Kidney (tissue), 14 donors: ENCODE data around the gene PGRMC2. TPM values are rescaled to one million over a fixed set of nuclear protein-coding genes. Genes with fewer than 3 reads are reported as not detected.
A peak's percentile ranks its signal among the peaks of the same experiment; 100 is the strongest.
"Not testable (repeated sequence)": the region's sequence is repeated elsewhere in the genome, so short reads cannot be mapped to it uniquely, and the experiment has no call there.

ENCODE experiments used
- DNase-seq, 5 donors: peaks; one replicate each; pipeline ENCODE4 v3.0.0-alpha.2; 2013 to 2020
- FAIRE-seq: peaks from 2 replicates; lab custom pipeline; 2012; peaks lifted over from hg19 to GRCh38; lab: Jason Lieb, UNC
- H3K27ac ChIP-seq, 2 donors: one replicate each; pipeline ENCODE4 v1.7.0; 2013; ENCODE audit warnings: low read depth in 2 of 2, low read length in 2 of 2, inconsistent platforms in 1 of 2
- H3K27me3 ChIP-seq: one replicate; pipeline ENCODE4 v1.7.1; 2013; ENCODE audit warnings: low read length, inconsistent platforms; ENCODE audit not compliant: control insufficient read depth, insufficient read depth
- H3K36me3 ChIP-seq, 3 donors: one replicate each; pipeline versions ENCODE4 v1.7.0 to v1.7.1; 2013; ENCODE audit warnings: low read length in 3 of 3, control low read depth in 1 of 3, inconsistent platforms in 1 of 3; ENCODE audit not compliant: insufficient read depth in 3 of 3, control insufficient read depth in 2 of 3
- H3K4me1 ChIP-seq, 3 donors: one replicate each; pipeline versions ENCODE4 v1.7.0 to v1.7.1; 2013; ENCODE audit warnings: low read length in 3 of 3, inconsistent platforms in 1 of 3, low read depth in 1 of 3; ENCODE audit not compliant: control insufficient read depth in 2 of 3, insufficient read depth in 2 of 3
- H3K4me3 ChIP-seq, 3 donors: one replicate each; pipeline versions ENCODE4 v1.7.0 to v1.8.1; 2013; ENCODE audit warnings: low read length in 3 of 3, control low read depth in 1 of 3, inconsistent platforms in 1 of 3
- H3K9ac ChIP-seq, 3 donors: one replicate each; pipeline versions ENCODE4 v1.7.0 to v1.7.1; 2013; ENCODE audit warnings: low read length in 3 of 3, control low read depth in 1 of 3, inconsistent platforms in 1 of 3
- H3K9me3 ChIP-seq, 3 donors: one replicate each; pipeline versions ENCODE4 v1.7.0 to v1.7.1; 2013; ENCODE audit warnings: low read length in 3 of 3, control low read depth in 1 of 3, inconsistent platforms in 1 of 3; ENCODE audit not compliant: control insufficient read depth in 2 of 3, insufficient read depth in 1 of 3
- intact Hi-C: fragments of 100-400 bp; cut with DNase I; formaldehyde crosslinking; loops from one replicate; pipeline ENCODE4 v1.11.1; 2022
- polyA plus RNA-seq: library from polyadenylated mRNA; stranded (reverse); fragments of 350-450 nt; fragmentation: Illumina TruSeq; extraction: RNeasy Lipid Tissue Mini Kit (QIAGEN cat#74804); gene quantifications from one replicate; pipeline ENCODE4 v1.2.3, GENCODE V29; 2014; ENCODE audit warnings: low read depth, low replicate concordance; ENCODE audit not compliant: insufficient read depth
- total RNA-seq: library from RNA; stranded (reverse); fragmentation: NEBNext Ultra II Directional; extraction: Animal tissue kit (Norgen Biotek cat#: 25700); gene quantifications from one replicate; pipeline ENCODE4 v1.2.1, GENCODE V29; 2021
- TF ChIP-seq, protein P1 (sequence below): IDR thresholded peaks from 3 replicates; pipeline ENCODE4 v1.5.1; 2012; ENCODE audit warnings: mild to moderate bottlenecking, moderate library complexity, borderline replicate concordance; ENCODE audit not compliant: insufficient read depth; ENCODE audit errors: extremely low read depth
- donor health status: control.
- donor health status: control.
- donor health status: control.
- donor health status: control.
- donor health status: control.
- donor health status: DM: yes; HTN: yes; CAD: no.
- donor health status: Normal renal cell carcinoma (clear cell type).

The PGRMC2 gene
- total and polyA plus RNA-seq, 2 donors from 2014 or later, result 65.7 to 70.0 TPM

DNA sequence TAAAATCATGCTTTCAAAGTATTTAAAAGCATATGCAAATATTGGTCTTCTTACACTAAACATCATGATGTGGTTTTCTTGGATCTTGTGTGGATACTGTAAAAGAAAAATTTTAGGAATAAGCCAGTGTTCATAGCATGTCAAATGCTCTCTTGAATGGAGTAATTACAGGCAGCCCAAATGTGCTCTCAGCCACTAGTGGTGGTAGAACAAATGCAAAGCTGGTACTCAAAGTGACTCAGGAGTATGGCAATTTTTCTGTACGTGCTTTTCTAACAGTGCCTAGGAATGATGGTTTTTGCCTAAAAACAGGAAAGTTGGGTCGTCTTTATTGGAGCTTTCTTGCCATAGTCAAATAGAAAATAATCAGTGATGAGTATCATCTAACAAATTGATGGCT, 19.9 kb downstream of the PGRMC2 start:
- Histone ChIP-seq H3K4me1 (no peaks in the 10 kb centered on the region), H3K27me3 (no peaks in the 10 kb centered on the region), H3K27ac (no peak overlapping the region)

DNA sequence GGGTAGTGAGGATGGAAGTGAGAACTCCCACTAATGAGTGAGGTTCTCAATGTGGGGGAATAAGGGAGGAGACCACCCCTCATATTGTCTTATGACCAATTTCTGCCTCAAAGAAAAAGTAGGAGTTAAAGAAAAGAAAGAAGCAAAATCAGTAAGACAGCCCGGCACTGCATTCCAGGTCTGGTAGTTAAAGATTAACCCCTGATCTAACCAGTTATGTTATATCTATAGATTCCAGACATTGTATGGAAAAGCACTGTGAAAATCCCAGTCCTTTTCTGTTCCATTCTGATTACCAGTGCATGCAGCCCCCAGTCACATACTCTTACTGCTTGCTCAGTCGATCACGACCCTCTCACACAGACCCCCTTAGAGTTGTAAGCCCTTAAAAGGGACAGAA, 20.4 kb downstream of the PGRMC2 start:
- H3K9ac ChIP-seq, H3K4me3 ChIP-seq, FAIRE-seq, H3K27me3 ChIP-seq, intact Hi-C loops, H3K27ac ChIP-seq, H3K9me3 ChIP-seq, H3K4me1 ChIP-seq: not testable (repeated sequence)
- DNase-seq, result peak in 2 of 5 donors; percentile 33 to 57
- peaks cover 0 to 13% (median 3%) of the 10 kb centered on the region in 3 donors for H3K36me3 ChIP-seq

More for the DNA sequence above, 19.9 kb downstream of the PGRMC2 start:
- Histone ChIP-seq H3K4me3 (no peak overlapping the region), H3K9me3 (peaks cover 0 to 7% (median 0%) of the 10 kb centered on the region in 3 donors), H3K36me3 (peaks cover 0 to 13% (median 3%) of the 10 kb centered on the region in 3 donors), H3K9ac (no peak overlapping the region)
- DNase-seq, result no peak
- intact Hi-C loops, result no loop called here
- TF ChIP-seq, protein P1, sequence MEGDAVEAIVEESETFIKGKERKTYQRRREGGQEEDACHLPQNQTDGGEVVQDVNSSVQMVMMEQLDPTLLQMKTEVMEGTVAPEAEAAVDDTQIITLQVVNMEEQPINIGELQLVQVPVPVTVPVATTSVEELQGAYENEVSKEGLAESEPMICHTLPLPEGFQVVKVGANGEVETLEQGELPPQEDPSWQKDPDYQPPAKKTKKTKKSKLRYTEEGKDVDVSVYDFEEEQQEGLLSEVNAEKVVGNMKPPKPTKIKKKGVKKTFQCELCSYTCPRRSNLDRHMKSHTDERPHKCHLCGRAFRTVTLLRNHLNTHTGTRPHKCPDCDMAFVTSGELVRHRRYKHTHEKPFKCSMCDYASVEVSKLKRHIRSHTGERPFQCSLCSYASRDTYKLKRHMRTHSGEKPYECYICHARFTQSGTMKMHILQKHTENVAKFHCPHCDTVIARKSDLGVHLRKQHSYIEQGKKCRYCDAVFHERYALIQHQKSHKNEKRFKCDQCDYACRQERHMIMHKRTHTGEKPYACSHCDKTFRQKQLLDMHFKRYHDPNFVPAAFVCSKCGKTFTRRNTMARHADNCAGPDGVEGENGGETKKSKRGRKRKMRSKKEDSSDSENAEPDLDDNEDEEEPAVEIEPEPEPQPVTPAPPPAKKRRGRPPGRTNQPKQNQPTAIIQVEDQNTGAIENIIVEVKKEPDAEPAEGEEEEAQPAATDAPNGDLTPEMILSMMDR, result no peak
- no peak for FAIRE-seq

DNA sequence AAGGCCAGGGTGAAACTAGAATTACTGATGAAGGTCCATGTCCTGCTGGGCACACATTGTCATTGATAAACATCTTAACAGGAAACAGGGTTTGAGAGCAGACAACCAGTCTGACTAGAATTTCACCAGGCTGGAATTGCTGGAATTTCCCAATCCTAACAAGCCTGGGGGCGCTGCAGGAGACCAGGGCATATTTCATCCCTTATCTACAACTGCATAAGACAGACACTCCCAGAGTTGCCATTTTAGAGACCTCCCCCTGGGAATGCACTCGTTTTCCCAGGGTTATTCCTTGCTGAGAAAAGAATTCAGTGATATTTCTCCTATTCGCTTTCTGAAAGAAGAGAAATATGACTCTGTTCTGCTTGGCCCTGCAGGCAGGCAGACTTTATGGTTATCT, 22.1 kb downstream of the PGRMC2 start:
- H3K27ac ChIP-seq, DNase-seq, H3K36me3 ChIP-seq, H3K4me1 ChIP-seq, FAIRE-seq, H3K9ac ChIP-seq, H3K27me3 ChIP-seq, H3K4me3 ChIP-seq, H3K9me3 ChIP-seq, intact Hi-C loops: not testable (repeated sequence)

DNA sequence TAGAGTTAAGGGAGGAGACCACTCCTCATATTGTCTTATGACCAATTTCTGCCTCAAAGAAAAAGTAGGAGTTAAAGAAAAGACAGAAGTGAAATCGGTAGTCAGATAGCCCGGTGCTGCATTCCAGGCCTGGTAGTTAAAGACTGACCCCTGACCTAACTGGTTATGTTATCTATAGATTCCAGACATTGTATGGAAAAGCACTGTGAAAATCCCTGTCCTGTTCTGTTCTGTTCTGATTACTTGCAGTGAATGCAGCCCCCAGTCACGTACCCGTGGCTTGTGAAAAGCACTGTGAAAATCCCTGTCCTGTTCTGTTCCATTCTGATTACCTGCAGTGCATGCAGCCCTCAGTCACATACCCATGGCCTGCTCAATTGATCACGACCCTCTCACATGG, 27.7 kb downstream of the PGRMC2 start:
- H3K4me1 ChIP-seq, H3K27ac ChIP-seq, intact Hi-C loops, H3K36me3 ChIP-seq, DNase-seq, H3K9ac ChIP-seq, FAIRE-seq, H3K27me3 ChIP-seq, H3K9me3 ChIP-seq, H3K4me3 ChIP-seq: not testable (repeated sequence)

DNA sequence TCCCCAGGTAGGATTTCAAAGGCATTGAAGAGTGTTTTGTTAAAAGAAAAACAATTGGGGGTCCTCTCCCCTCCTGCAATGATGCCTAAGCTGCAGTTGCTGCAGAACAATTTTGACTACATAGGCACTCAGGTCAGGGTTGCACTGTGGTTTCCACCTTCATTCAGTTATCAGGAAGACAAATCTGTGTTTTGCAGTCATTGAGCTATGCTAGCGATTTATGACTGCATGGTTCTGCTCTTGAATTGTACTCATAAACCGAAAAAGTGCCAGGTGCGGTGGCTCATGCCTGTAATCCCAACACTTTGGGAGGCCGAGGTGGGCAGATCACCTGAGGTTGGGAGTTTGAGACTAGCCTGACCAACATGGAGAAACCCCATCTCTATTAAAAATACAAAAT, 29.4 kb downstream of the PGRMC2 start:
- FAIRE-seq, H3K36me3 ChIP-seq, DNase-seq, intact Hi-C loops, H3K9ac ChIP-seq, H3K4me3 ChIP-seq, H3K27me3 ChIP-seq, H3K9me3 ChIP-seq, H3K4me1 ChIP-seq, H3K27ac ChIP-seq: not testable (repeated sequence)
